SK-N-SH treated with all-trans-retinoic acid at 6 μM for 48 hours (cell line): Measurements from ENCODE around the gene PRKACA.

Experiments
- ATAC-seq: fragments of 200-7000 bp; cut with Tn5 transposase; 3 replicates; pipeline ENCODE4 v1.9.1; 2020; ENCODE audit warnings: mild to moderate bottlenecking, moderate library complexity
- ARNTL ChIP-seq: fragments of 450-650 bp; formaldehyde crosslinking; IDR thresholded peaks from 2 replicates; pipeline ENCODE4 v1.5.0; 2020; ENCODE audit warnings: low read depth, mild to moderate bottlenecking, moderate library complexity, borderline replicate concordance
- BACH2 ChIP-seq: fragments of 250-450 bp; sonication (Bioruptor Pico); IDR thresholded peaks from 2 replicates; pipeline ENCODE4 v1.9.0; 2021; ENCODE audit warnings: mild to moderate bottlenecking, borderline replicate concordance
- CSDC2 ChIP-seq: fragments of 250-450 bp; sonication (Bioruptor Pico); IDR thresholded peaks from 2 replicates; pipeline ENCODE4 v1.5.0; 2020; ENCODE audit warnings: mild to moderate bottlenecking, moderate library complexity
- CSRNP3 ChIP-seq: fragments of 250-450 bp; sonication (Bioruptor Pico); IDR thresholded peaks from 2 replicates; pipeline ENCODE4 v1.5.1; 2021; ENCODE audit warnings: mild to moderate bottlenecking, moderate library complexity
- ESRRG ChIP-seq: fragments of 250-450 bp; sonication (Bioruptor Pico); IDR thresholded peaks from 2 replicates; pipeline ENCODE4 v1.6.1; 2021; ENCODE audit warnings: mild to moderate bottlenecking
- ISL1 ChIP-seq: fragments of 250-450 bp; sonication (Bioruptor Pico); IDR thresholded peaks from 2 replicates; pipeline ENCODE4 v2.1.2; 2022; ENCODE audit warnings: mild to moderate bottlenecking, moderate library complexity
- OSR1 ChIP-seq: fragments of 250-450 bp; sonication (Bioruptor Pico); IDR thresholded peaks from 2 replicates; pipeline ENCODE4 v1.8.0; 2022; ENCODE audit warnings: moderate library complexity, mild to moderate bottlenecking, inconsistent platforms
- POU6F1 ChIP-seq: fragments of 250-450 bp; sonication (Bioruptor Pico); IDR thresholded peaks from 2 replicates; pipeline ENCODE4 v1.8.0; 2021; ENCODE audit warnings: low read depth, mild to moderate bottlenecking, moderate library complexity, borderline replicate concordance
- PPARA ChIP-seq: fragments of 250-450 bp; sonication (Bioruptor Pico); IDR thresholded peaks from 2 replicates; pipeline ENCODE4 v1.5.0; 2020; ENCODE audit warnings: mild to moderate bottlenecking, borderline replicate concordance
- RARB ChIP-seq: fragments of 250-450 bp; sonication (Bioruptor Pico); IDR thresholded peaks from 2 replicates; pipeline ENCODE4 v1.8.0; 2021; ENCODE audit warnings: mild to moderate bottlenecking, moderate library complexity
- SNAI2 ChIP-seq: fragments of 250-450 bp; sonication (Bioruptor Pico); IDR thresholded peaks from 2 replicates; pipeline ENCODE4 v1.5.0; 2020; ENCODE audit warnings: mild to moderate bottlenecking, moderate library complexity
- TCF4 ChIP-seq: fragments of 250-450 bp; sonication (Bioruptor Pico); IDR thresholded peaks from 2 replicates; pipeline ENCODE4 v1.8.0; 2021; ENCODE audit warnings: mild to moderate bottlenecking, moderate library complexity, borderline replicate concordance
- TOX ChIP-seq: fragments of 250-450 bp; sonication (Bioruptor Pico); IDR thresholded peaks from 2 replicates; pipeline ENCODE4 v1.8.0; 2021; ENCODE audit warnings: mild to moderate bottlenecking, moderate library complexity, borderline replicate concordance
- ZC3H10 ChIP-seq: fragments of 250-450 bp; sonication (Bioruptor Pico); IDR thresholded peaks from 2 replicates; pipeline ENCODE4 v1.5.1; 2021; ENCODE audit warnings: mild to moderate bottlenecking, moderate library complexity
- ZFP3 ChIP-seq: fragments of 250-450 bp; sonication (Bioruptor Pico); IDR thresholded peaks from 2 replicates; pipeline ENCODE4 v1.5.0; 2020; ENCODE audit warnings: mild to moderate bottlenecking, moderate library complexity
- ZFP30 ChIP-seq: fragments of 450-650 bp; formaldehyde crosslinking; IDR thresholded peaks from 2 replicates; pipeline ENCODE4 v1.5.0; 2022; ENCODE audit warnings: mild to moderate bottlenecking, moderate library complexity
- ZNF565 ChIP-seq: fragments of 450-650 bp; formaldehyde crosslinking; conservative IDR thresholded peaks from 2 replicates; pipeline ENCODE4 v1.5.0; 2020; ENCODE audit warnings: low read depth, mild to moderate bottlenecking, moderate library complexity
- ZNF70 ChIP-seq: fragments of 450-650 bp; formaldehyde crosslinking; IDR thresholded peaks from 2 replicates; pipeline ENCODE4 v1.5.0; 2020; ENCODE audit warnings: mild to moderate bottlenecking, moderate library complexity
- ZNF8 ChIP-seq: fragments of 450-650 bp; formaldehyde crosslinking; IDR thresholded peaks from 2 replicates; pipeline ENCODE4 v1.5.0; 2020; ENCODE audit warnings: mild to moderate bottlenecking, moderate library complexity
- TF ChIP-seq, protein P1 (sequence below): fragments of 250-450 bp; sonication (Bioruptor Pico); IDR thresholded peaks from 2 replicates; pipeline ENCODE4 v1.8.0; 2020; ENCODE audit warnings: mild to moderate bottlenecking, moderate library complexity, borderline replicate concordance
- TF ChIP-seq, protein P2 (sequence below): fragments of 250-450 bp; sonication (Bioruptor Pico); IDR thresholded peaks from 2 replicates; pipeline ENCODE4 v1.5.1; 2020; ENCODE audit warnings: low read depth, mild to moderate bottlenecking, moderate library complexity

PRKACA gene

DNA sequence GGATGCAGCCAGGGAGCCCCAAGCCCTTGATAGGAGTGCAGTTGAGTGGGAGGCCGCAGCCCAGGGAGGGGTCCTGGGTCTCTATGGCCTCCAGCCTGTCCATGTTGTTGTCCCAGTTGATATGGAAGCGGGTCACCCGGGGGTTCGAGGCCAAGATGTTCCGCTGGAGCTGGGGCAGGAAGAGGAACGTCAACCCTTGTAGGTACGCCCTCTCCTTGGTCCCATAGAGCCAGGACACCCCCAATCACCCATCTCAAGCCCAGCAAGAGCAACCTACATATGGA, 2.9 kb upstream of the PRKACA start:
- TF ChIP-seq ISL1 (CRISPR knock-in tag): no peak
- TF ChIP-seq RARB (CRISPR knock-in tag): no peak
- TF ChIP-seq PPARA (CRISPR knock-in tag): no peak
- TF ChIP-seq SNAI2 (CRISPR knock-in tag): no peak
- no peak for TF ChIP-seq POU6F1 (CRISPR knock-in tag)
- no peak for TF ChIP-seq ZNF70 (CRISPR knock-in tag)
- TF ChIP-seq, all 23 proteins: peak for 0
- ATAC-seq: no peak

DNA sequence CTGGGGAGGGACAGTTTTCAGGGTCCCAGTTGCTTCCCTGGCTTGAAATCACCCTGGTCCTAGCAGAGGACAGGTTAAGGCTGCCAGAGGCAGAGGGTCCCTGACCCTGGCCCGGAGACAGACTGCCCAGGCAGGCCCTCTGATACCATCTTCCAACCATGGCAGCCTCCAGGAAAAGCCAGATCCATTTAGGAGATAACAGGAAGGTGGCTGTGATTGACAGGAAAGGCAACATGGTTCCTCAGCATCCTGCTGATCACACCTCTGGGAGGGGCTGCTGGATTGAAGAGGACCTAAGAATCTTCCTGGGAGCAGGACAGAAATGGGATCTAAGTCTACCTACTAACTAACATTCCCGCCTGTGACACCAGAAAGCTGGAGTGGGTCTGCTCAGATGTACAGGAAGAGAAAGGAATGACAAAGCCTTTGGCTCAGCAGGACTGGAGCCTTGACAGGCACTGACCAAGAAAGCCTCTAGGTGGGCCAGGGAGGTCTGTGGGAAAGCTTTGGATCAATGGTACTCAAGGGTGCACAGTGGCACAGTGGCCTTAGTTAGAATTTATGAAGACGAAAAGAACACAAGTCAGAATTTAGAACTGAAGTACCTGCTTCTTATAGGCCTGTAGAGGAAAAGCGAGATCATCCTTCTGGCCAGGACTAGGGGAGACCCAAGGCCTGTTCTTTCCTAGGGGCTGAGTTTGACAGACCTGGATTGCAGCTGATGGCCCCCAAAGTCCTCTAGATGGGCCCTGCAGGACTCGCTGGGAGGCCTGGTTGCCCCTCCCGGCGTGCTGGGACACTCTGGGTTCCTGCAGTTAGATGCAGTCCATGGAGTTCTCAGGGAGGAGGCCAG, 2.3 kb upstream of the PRKACA start:
- no peak for ATAC-seq
- TF ChIP-seq TOX (CRISPR knock-in tag) (no peak), ZC3H10 (no peak), ESRRG (CRISPR knock-in tag) (no peak), ZFP30 (CRISPR knock-in tag) (no peak), CSDC2 (CRISPR knock-in tag) (no peak), ZNF8 (CRISPR knock-in tag) (no peak), ZNF70 (CRISPR knock-in tag) (no peak), TCF4 (CRISPR knock-in tag) (no peak), OSR1 (CRISPR knock-in tag) (no peak), CSRNP3 (no peak), RARB (CRISPR knock-in tag) (no peak), ARNTL (CRISPR knock-in tag) (no peak)
- TF ChIP-seq, protein P1, sequence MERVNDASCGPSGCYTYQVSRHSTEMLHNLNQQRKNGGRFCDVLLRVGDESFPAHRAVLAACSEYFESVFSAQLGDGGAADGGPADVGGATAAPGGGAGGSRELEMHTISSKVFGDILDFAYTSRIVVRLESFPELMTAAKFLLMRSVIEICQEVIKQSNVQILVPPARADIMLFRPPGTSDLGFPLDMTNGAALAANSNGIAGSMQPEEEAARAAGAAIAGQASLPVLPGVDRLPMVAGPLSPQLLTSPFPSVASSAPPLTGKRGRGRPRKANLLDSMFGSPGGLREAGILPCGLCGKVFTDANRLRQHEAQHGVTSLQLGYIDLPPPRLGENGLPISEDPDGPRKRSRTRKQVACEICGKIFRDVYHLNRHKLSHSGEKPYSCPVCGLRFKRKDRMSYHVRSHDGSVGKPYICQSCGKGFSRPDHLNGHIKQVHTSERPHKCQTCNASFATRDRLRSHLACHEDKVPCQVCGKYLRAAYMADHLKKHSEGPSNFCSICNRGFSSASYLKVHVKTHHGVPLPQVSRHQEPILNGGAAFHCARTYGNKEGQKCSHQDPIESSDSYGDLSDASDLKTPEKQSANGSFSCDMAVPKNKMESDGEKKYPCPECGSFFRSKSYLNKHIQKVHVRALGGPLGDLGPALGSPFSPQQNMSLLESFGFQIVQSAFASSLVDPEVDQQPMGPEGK (CRISPR knock-in tag): no peak
- TF ChIP-seq, protein P2, sequence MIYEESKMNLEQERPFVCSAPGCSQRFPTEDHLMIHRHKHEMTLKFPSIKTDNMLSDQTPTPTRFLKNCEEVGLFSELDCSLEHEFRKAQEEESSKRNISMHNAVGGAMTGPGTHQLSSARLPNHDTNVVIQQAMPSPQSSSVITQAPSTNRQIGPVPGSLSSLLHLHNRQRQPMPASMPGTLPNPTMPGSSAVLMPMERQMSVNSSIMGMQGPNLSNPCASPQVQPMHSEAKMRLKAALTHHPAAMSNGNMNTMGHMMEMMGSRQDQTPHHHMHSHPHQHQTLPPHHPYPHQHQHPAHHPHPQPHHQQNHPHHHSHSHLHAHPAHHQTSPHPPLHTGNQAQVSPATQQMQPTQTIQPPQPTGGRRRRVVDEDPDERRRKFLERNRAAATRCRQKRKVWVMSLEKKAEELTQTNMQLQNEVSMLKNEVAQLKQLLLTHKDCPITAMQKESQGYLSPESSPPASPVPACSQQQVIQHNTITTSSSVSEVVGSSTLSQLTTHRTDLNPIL: no peak

DNA sequence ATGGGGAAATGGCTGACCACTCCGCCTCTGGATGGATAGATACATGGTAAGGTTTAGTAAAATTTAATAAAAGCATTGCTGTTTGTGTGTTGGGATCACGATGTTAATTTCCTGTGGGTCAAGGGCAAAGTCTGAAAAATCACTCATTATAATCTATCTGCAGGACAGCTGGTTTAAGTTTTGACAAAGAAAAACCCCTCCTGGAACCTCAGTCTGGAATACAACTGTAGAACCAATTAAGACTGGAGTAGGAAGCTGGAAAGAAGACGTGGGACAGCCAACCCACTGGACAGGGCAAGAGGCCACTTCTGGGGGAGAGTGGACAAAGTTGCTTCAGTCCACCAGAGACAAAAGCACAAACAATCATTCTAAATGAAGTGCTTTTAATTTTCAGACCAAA, 1.6 kb upstream of the PRKACA start:
- no peak for TF ChIP-seq ZC3H10
- TF ChIP-seq ESRRG (CRISPR knock-in tag): no peak
- no peak for ATAC-seq

DNA sequence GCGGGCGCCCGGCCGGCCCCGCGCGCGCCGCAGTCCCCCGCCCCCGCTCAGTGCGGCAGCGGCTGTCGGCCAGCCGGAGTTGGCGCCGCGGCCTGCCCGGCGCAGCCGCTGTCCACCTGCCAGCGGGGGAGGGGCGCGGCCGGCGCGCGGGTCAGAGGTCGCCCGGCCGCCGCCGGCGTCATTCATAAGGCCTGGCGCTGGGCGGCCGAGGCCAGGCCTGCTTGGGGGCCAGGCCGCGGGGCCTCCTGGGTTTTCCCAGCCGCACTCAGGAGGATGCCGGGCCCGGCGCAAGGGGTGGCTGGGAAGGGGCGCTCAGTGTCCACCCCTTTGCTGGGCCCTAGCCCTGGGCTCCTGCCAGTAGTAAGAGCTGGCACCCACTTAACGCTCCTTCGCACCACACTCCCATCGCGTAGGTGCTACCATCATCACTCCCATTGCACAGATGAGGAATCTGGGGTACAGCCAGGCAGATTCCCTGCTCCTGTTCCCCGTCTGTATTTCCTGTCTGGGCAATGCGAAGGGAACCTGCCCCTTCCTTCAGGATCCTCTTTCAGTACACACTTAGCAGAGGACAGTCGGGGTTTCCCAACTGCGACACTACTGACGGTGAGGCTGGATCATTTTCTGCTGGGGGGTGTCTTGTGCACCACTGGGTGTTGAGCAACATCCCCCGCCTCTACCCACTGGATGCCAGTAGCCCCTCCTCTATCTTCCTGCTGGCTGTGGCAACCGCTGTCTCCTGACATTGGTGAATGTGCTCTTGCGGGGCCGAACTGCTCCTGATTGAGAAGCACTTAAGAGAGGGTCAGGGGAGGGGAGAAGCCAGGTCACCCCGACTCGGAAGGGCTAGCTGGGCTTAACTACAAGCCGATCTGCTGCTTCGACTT, 846 bp upstream of the PRKACA start:
- peak; percentile 1; the same call in 2 of the 3 replicates for ATAC-seq
- TF ChIP-seq ISL1 (CRISPR knock-in tag) (no peak), PPARA (CRISPR knock-in tag) (no peak), ARNTL (CRISPR knock-in tag) (no peak), ZNF565 (CRISPR knock-in tag) (no peak), ZFP3 (CRISPR knock-in tag) (no peak), TCF4 (CRISPR knock-in tag) (no peak), SNAI2 (CRISPR knock-in tag) (no peak), ZFP30 (CRISPR knock-in tag) (no peak), BACH2 (CRISPR knock-in tag) (no peak), CSRNP3 (no peak), ZC3H10 (no peak), ZNF70 (CRISPR knock-in tag) (no peak), RARB (CRISPR knock-in tag) (no peak), CSDC2 (CRISPR knock-in tag) (no peak)
- TF ChIP-seq, protein P2: no peak
- TF ChIP-seq, protein P1 (CRISPR knock-in tag): no peak; the same call in 1 of the 2 replicates
